ENCODE data around the gene NEO1. TPM values are rescaled to one million over a fixed set of nuclear protein-coding genes. Genes with fewer than 3 reads are reported as not detected.

Gene NEO1
- total RNA-seq, 1 donor from 2014 or later, result 24.9 TPM

DNA sequence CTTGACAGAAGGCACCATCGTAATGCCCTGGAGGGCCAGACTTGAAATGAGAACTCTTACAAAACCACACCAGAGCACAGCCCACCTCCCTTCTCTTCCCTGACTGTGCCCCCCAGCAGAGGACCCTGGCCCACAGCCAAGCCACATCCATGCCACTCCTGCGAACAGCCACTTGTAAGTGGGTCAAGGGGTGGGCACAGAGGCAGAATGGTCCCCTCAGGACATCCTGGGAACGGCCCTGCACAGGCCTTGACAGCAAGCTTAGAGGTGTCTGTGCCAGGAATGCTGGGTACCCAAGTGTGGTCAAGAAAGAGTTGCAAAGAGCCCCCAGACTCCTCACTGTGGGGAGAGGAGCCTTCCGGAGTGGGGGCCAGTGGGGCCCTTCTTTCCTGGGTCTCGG, 283.2 kb downstream of the NEO1 start:
- Mint-ChIP-seq H3K4me3 (ENCODE audit: unreplicated experiment) (no peak overlapping the region), H3K27me3 (ENCODE audit: unreplicated experiment) (peaks cover 9% of the 10 kb centered on the region), H3K4me1 (ENCODE audit: unreplicated experiment) (no peaks in the 10 kb centered on the region), H3K36me3 (ENCODE audit: unreplicated experiment) (no peaks in the 10 kb centered on the region), H3K9me3 (ENCODE audit: unreplicated experiment) (no peaks in the 10 kb centered on the region), H3K27ac (ENCODE audit: unreplicated experiment) (no peak overlapping the region)
- TF ChIP-seq, protein P1, sequence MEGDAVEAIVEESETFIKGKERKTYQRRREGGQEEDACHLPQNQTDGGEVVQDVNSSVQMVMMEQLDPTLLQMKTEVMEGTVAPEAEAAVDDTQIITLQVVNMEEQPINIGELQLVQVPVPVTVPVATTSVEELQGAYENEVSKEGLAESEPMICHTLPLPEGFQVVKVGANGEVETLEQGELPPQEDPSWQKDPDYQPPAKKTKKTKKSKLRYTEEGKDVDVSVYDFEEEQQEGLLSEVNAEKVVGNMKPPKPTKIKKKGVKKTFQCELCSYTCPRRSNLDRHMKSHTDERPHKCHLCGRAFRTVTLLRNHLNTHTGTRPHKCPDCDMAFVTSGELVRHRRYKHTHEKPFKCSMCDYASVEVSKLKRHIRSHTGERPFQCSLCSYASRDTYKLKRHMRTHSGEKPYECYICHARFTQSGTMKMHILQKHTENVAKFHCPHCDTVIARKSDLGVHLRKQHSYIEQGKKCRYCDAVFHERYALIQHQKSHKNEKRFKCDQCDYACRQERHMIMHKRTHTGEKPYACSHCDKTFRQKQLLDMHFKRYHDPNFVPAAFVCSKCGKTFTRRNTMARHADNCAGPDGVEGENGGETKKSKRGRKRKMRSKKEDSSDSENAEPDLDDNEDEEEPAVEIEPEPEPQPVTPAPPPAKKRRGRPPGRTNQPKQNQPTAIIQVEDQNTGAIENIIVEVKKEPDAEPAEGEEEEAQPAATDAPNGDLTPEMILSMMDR (IDR thresholded peaks at IDR 0.05), result no peak
- DNase-seq (ENCODE audit: extremely low spot score, unreplicated experiment), result no peak

DNA sequence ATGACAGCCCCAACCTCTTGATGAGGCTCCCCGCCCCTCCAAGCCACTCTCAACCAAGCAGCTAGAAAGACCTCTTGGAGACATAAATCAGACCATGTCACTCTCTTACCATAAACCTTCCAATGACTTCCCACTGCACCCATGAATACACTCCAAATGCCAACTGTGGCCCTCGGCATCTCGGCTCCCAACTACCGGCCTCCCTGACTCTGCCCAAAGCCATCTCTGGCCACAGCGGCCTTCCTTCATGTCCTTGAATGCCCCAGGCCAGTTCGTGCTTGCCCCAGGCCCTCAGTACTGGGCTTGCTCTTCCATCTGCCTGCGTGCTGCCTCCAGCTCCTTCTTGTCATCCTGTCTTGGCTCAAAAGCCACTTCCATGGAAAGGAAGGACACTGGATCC, 284.5 kb downstream of the NEO1 start:
- Mint-ChIP-seq H3K4me3 (ENCODE audit: unreplicated experiment) (no peak overlapping the region), H3K4me1 (ENCODE audit: unreplicated experiment) (no peaks in the 10 kb centered on the region), H3K9me3 (ENCODE audit: unreplicated experiment) (no peaks in the 10 kb centered on the region), H3K36me3 (ENCODE audit: unreplicated experiment) (no peaks in the 10 kb centered on the region), H3K27me3 (ENCODE audit: unreplicated experiment) (peaks cover 9% of the 10 kb centered on the region), H3K27ac (ENCODE audit: unreplicated experiment) (no peak overlapping the region)
- DNase-seq (ENCODE audit: extremely low spot score, unreplicated experiment), result no peak
- TF ChIP-seq, protein P1 (IDR thresholded peaks at IDR 0.05), result no peak

DNA sequence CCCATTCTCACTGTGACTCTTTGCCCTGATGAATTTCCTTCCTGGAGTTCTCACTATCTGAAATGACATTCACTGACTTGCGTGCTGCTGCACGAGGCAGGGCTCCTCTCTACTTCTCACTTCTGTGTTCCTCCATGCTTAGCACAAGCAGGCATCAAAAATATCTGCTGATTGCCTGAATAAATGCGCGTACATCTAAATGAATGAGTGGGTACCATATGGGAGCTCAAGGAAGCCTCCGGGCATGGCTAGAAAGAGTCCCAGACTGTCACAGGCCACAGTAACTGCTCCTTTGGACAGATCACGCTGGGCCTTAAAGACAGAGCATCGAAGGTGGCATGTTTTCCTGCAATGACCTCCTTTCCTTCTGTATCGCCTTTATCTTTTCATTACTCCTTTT, 284.9 kb downstream of the NEO1 start:
- no peak for DNase-seq (ENCODE audit: extremely low spot score, unreplicated experiment)
- Mint-ChIP-seq H3K27ac (ENCODE audit: unreplicated experiment) (no peak overlapping the region), H3K9me3 (ENCODE audit: unreplicated experiment) (no peaks in the 10 kb centered on the region), H3K27me3 (ENCODE audit: unreplicated experiment) (peaks cover 9% of the 10 kb centered on the region), H3K4me3 (ENCODE audit: unreplicated experiment) (no peak overlapping the region), H3K4me1 (ENCODE audit: unreplicated experiment) (no peaks in the 10 kb centered on the region), H3K36me3 (ENCODE audit: unreplicated experiment) (no peaks in the 10 kb centered on the region)
- TF ChIP-seq, protein P1 (IDR thresholded peaks at IDR 0.05), result no peak

DNA sequence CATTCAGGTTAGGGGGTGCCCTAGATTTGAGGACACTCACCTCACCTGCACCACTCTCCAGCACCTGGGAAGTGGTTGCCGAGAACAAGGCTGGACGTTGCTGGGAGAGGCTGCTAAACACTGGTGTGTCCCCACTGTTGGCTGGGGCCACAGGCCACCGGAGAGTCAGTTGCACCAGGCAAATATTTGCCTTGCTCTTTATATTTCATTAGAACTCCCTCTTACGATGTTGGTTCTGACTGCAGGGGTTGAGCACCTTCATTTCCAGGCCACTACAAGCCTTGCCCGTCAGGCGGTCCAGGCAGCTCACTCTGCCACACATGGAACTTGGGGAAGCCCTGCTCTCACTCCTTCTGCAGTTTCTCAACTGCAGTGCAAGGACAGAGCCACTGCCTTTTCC, 285.8 kb downstream of the NEO1 start:
- no peaks in the 10 kb centered on the region for H3K4me1 Mint-ChIP-seq (ENCODE audit: unreplicated experiment)
- TF ChIP-seq, protein P1 (IDR thresholded peaks at IDR 0.05), result no peak
- no peak for DNase-seq (ENCODE audit: extremely low spot score, unreplicated experiment)
- peaks cover 9% of the 10 kb centered on the region for H3K27me3 Mint-ChIP-seq (ENCODE audit: unreplicated experiment)
- no peak overlapping the region for H3K27ac Mint-ChIP-seq (ENCODE audit: unreplicated experiment)
- H3K9me3 Mint-ChIP-seq (ENCODE audit: unreplicated experiment), result peaks cover 5% of the 10 kb centered on the region
- no peaks in the 10 kb centered on the region for H3K36me3 Mint-ChIP-seq (ENCODE audit: unreplicated experiment)
- H3K4me3 Mint-ChIP-seq (ENCODE audit: unreplicated experiment), result no peak overlapping the region

DNA sequence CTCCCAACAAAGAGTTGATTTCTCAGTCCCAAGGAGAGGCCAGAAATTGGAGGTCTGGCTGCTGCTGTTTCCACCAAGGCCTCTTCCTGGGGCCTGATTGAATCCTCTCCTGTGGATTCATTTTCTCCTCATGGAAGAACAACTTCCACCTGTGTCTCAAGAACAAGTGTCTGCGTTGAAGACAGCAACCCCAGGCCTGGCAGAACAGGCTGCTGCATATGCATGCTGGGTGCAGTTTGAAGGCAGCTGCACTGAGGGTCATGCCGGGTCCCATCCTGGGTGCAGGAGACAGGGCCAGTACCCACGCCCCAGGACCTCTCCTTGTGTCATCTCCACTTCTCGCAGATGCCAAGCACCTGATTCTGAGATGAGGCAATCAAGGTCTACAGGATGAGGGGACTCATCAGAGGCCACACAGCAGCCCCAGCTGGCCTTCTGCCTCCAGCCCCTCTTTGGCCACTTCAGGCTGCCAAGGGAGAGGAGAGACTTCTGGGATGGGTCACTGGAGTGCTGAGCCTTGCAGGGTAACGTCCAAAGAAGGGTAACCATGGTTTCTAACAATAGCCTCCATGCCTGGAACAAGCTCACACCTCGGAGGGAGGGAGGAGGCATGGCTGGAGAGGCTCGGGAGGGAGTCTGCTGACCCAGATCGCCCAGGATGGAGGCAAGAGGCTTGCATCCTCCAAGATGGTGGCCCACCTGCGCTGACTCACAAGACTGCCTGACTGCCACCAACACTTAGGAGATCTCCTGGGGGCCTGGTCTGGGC, 286.5 kb downstream of the NEO1 start:
- H3K4me1 Mint-ChIP-seq (ENCODE audit: unreplicated experiment), result no peaks in the 10 kb centered on the region
- no peaks in the 10 kb centered on the region for H3K36me3 Mint-ChIP-seq (ENCODE audit: unreplicated experiment)
- H3K4me3 Mint-ChIP-seq (ENCODE audit: unreplicated experiment), result no peak overlapping the region
- H3K27ac Mint-ChIP-seq (ENCODE audit: unreplicated experiment), result no peak overlapping the region
- peaks cover 9% of the 10 kb centered on the region for H3K27me3 Mint-ChIP-seq (ENCODE audit: unreplicated experiment)
- TF ChIP-seq, protein P1 (IDR thresholded peaks at IDR 0.05), result no peak
- peaks cover 5% of the 10 kb centered on the region for H3K9me3 Mint-ChIP-seq (ENCODE audit: unreplicated experiment)
- DNase-seq (ENCODE audit: extremely low spot score, unreplicated experiment), result no peak
